GM12878 (cell line): ENCODE measurements around the gene NPDC1. TPM values are rescaled to one million over a fixed set of nuclear protein-coding genes. Genes with fewer than 3 reads are reported as not detected.
A peak's percentile ranks its signal among the peaks of the same experiment; 100 is the strongest.

Experiments
- ATAC-seq: fragments of 200-7000 bp; cut with Tn5 transposase; 3 replicates; pipeline ENCODE4 v1.9.1; 2020; ENCODE audit warnings: mild to moderate bottlenecking, moderate library complexity
- BruUV-seq: library from RNA; stranded (reverse); fragments of 400-500 nt; replicated peaks from 2 replicates; lab custom pipeline; 2021; lab: Mats Ljungman, UMichigan
- CTCF ChIA-PET: fragments of 300-600 bp; sonication (Branson Sonifier 250); formaldehyde crosslinking; extraction: SDS; loops from one replicate; lab custom pipeline; 2021; ENCODE audit warnings: inconsistent platforms; lab: Yijun Ruan, JAX
- POLR2A ChIA-PET: fragments of 350-600 bp; formaldehyde crosslinking; extraction: SDS; loops from one replicate; lab custom pipeline; 2021; ENCODE audit warnings: inconsistent platforms; lab: Charles Lee
- RAD21 ChIA-PET: fragments of 300-600 bp; sonication (Branson Sonifier 250); formaldehyde crosslinking; loops from one replicate; lab custom pipeline; 2023; ENCODE audit warnings: antibody characterized with exemption; ENCODE audit not compliant: unreplicated experiment; lab: Charles Lee
- SMC1A ChIA-PET: fragments of 300-600 bp; sonication (Branson Sonifier 250); formaldehyde crosslinking; loops from one replicate; lab custom pipeline; 2023; ENCODE audit not compliant: unreplicated experiment, uncharacterized antibody; lab: Charles Lee
- DNase-seq: peaks from one replicate; pipeline ENCODE4 v3.0.0-alpha.2; 2011; ENCODE audit warnings: low read depth, low spot score
- FAIRE-seq: peaks from 3 replicates; lab custom pipeline; 2011; peaks lifted over from hg19 to GRCh38; lab: Jason Lieb, UNC
- H2AFZ ChIP-seq: 2 replicates; pipeline ENCODE4 v1.6.0; 2011; ENCODE audit warnings: low read depth, low read length, control low read depth; ENCODE audit not compliant: control insufficient read depth
- H3K27ac ChIP-seq: 2 replicates; pipeline ENCODE4 v1.5.1; 2011; ENCODE audit warnings: control low read depth; ENCODE audit not compliant: control insufficient read depth, insufficient read depth
- H3K27me3 ChIP-seq, 2 experiments: replicated peaks in 1 of 2; 2 replicates each; pipeline versions ENCODE4 v1.6.0 to v1.6.1; 2011; ENCODE audit warnings: low read length in 1 of 2; ENCODE audit not compliant: control insufficient read depth in 2 of 2, insufficient read depth in 2 of 2
- H3K36me3 ChIP-seq, 2 experiments: 2 replicates each; pipeline ENCODE4 v1.5.1; 2011; ENCODE audit warnings: low read length in 1 of 2; ENCODE audit not compliant: control insufficient read depth in 2 of 2, insufficient read depth in 2 of 2
- H3K4me1 ChIP-seq: 2 replicates; pipeline ENCODE4 v1.6.1; 2011; ENCODE audit warnings: mild to moderate bottlenecking, low read length, moderate library complexity, mixed read lengths; ENCODE audit not compliant: control insufficient read depth, insufficient read depth
- H3K4me2 ChIP-seq: 2 replicates; pipeline ENCODE4 v1.6.0; 2011; ENCODE audit warnings: control low read depth; ENCODE audit not compliant: control insufficient read depth, insufficient read depth
- H3K4me3 ChIP-seq: fragments of 200-600 bp; sonication (generic); 2 replicates; pipeline ENCODE4 v1.5.1; 2016
- H3K79me2 ChIP-seq: 2 replicates; pipeline ENCODE4 v1.6.0; 2011; ENCODE audit warnings: low read length; ENCODE audit not compliant: control insufficient read depth, insufficient read depth
- H3K9ac ChIP-seq: 2 replicates; pipeline ENCODE4 v1.8.0; 2011; ENCODE audit warnings: low read length, control low read depth, mixed read lengths; ENCODE audit not compliant: control insufficient read depth, insufficient read depth
- H3K9me3 ChIP-seq: replicated peaks from 3 replicates; pipeline ENCODE4 v1.5.1; 2011; ENCODE audit warnings: mild to moderate bottlenecking, low read length; ENCODE audit not compliant: control insufficient read depth, insufficient read depth
- H4K20me1 ChIP-seq: 2 replicates; pipeline ENCODE4 v1.6.0; 2011; ENCODE audit not compliant: control insufficient read depth, insufficient read depth
- BACH1 ChIP-seq: fragments of 450-650 bp; IDR thresholded peaks from 2 replicates; pipeline ENCODE4 v1.6.1; 2017; ENCODE audit warnings: mild to moderate bottlenecking, borderline replicate concordance
- GATAD2B ChIP-seq: fragments of 450-650 bp; conservative IDR thresholded peaks from 2 replicates; pipeline ENCODE4 v1.6.1; 2017; ENCODE audit warnings: low read depth, mild to moderate bottlenecking, moderate library complexity
- KLF5 ChIP-seq: fragments of 450-650 bp; IDR thresholded peaks from 2 replicates; pipeline ENCODE4 v1.6.1; 2014; ENCODE audit warnings: mild to moderate bottlenecking; ENCODE audit not compliant: partially characterized antibody
- MEF2B ChIP-seq: fragments of 450-650 bp; IDR thresholded peaks from 2 replicates; pipeline ENCODE4 v1.6.1; 2018; ENCODE audit warnings: mild to moderate bottlenecking, moderate library complexity; ENCODE audit not compliant: partially characterized antibody, poor library complexity, severe bottlenecking
- MLLT1 ChIP-seq: fragments of 450-650 bp; IDR thresholded peaks from 2 replicates; pipeline ENCODE4 v1.6.1; 2016; ENCODE audit warnings: mild to moderate bottlenecking
- PAX5 ChIP-seq: IDR thresholded peaks from 2 replicates; pipeline ENCODE4 v1.6.1; 2011; ENCODE audit warnings: low read depth, low read length, borderline replicate concordance
- RBBP5 ChIP-seq: fragments of 200-600 bp; sonication (generic); conservative IDR thresholded peaks from 2 replicates; pipeline ENCODE4 v1.6.1; 2016
- SPI1 ChIP-seq: IDR thresholded peaks from 2 replicates; pipeline ENCODE4 v1.6.1; 2011; ENCODE audit warnings: low read depth, mild to moderate bottlenecking, low read length, moderate library complexity, borderline replicate concordance; ENCODE audit not compliant: insufficient read depth
- SREBF1 ChIP-seq: IDR thresholded peaks from 2 replicates; pipeline ENCODE4 v1.6.1; 2012; ENCODE audit warnings: mild to moderate bottlenecking, low read length
- ZBTB40 ChIP-seq: fragments of 450-650 bp; IDR thresholded peaks from 2 replicates; pipeline ENCODE4 v1.6.1; 2016; ENCODE audit warnings: mild to moderate bottlenecking, moderate library complexity, borderline replicate concordance
- ZNF687 ChIP-seq: fragments of 450-650 bp; IDR thresholded peaks from 2 replicates; pipeline ENCODE4 v1.6.1; 2017; ENCODE audit warnings: mild to moderate bottlenecking, moderate library complexity
- ZSCAN29 ChIP-seq: fragments of 450-650 bp; IDR thresholded peaks from 2 replicates; pipeline ENCODE4 v1.6.1; 2017; ENCODE audit warnings: mild to moderate bottlenecking, moderate library complexity
- WGBS: methylation state at CpG from one replicate; pipeline ENCODE4 v1.1.6; 2016; ENCODE audit warnings: low lambda C conversion rate; ENCODE audit not compliant: insufficient replicate concordance, insufficient coverage; ENCODE audit errors: missing lambda C conversion rate; 5-methylcytosine and 5-hydroxymethylcytosine counted together
- in situ Hi-C: fragments of 300-500 bp; cut with MboI; formaldehyde crosslinking; loops from 9 replicates; pipeline ENCODE4 v1.14.3; 2018; ENCODE audit warnings: mixed read lengths
- intact Hi-C: fragments of 100-400 bp; cut with micrococcal nuclease; formaldehyde crosslinking; loops from one replicate; pipeline ENCODE4 v1.14.2; 2022; ENCODE audit not compliant: unreplicated experiment
- polyA plus RNA-seq, 11 experiments: library from polyadenylated mRNA; depleted of rRNA in 4 of 11; unstranded in 6 of 11; stranded (reverse) in 5 of 11; fragments of >200 nt; fragmentation: Nextera tagmentation in 4 of 11; fragmentation: Illumina TruSeq in 1 of 11; extraction: Ambion mirVana in 4 of 11; extraction: Trizol in 1 of 11; gene quantifications; 1 replicate in 1 of 11; 2 replicates in 10 of 11; pipeline versions ENCODE4 v1.2.1 to v1.2.3, GENCODE V29; 2011 to 2016; ENCODE audit warnings: inconsistent platforms in 2 of 11, missing spikeins in 2 of 11, low read depth in 1 of 11
- total RNA-seq, 4 experiments: library from RNA; depleted of rRNA in 3 of 4; stranded (reverse); fragments of >200 nt in 3 of 4; fragmentation: Illumina TruSeq in 1 of 4; extraction: Trizol in 1 of 4; gene quantifications; 2 replicates each; pipeline versions ENCODE4 v1.2.1 to v1.2.3, GENCODE V29; 2013 to 2021

NPDC1 gene
- total and polyA plus RNA-seq, 10 of the 15 experiments (the other 5 are each of a cell fraction or from before 2014, with no cell fraction given): 0.04 to 1.7 (median 0.77) TPM; not detected in 2

- TF ChIP-seq SREBF1 (no peak), ZNF687 (no peak), MLLT1 (no peak), ZSCAN29 (no peak)
Observed at GRCh38 chr9:137088121-137088520, 42.1 kb upstream of the NPDC1 start (continued).

GRCh38 chr9:137087409-137087925 is 41.5 kb upstream of the NPDC1 start:
- H3K4me1 ChIP-seq: peaks cover 29% of the 10 kb centered on the region
- no TSS peak for BruUV-seq
- ATAC-seq (peak; percentile 3), FAIRE-seq (peak; percentile 23), DNase-seq (no peak)
- in situ Hi-C loops: no loop called here
- intact Hi-C loops: no loop called here
- H4K20me1 ChIP-seq: no peaks in the 10 kb centered on the region
- ChIA-PET POLR2A (interaction anchor here (0.6 to 2.7 kb wide), 15 partner anchors 8 to 326 kb away, joined by 3 to 38 read pairs (median 7); partner anchors contain the start of genes NDOR1, RNF208, SAPCD2 and TMEM203), CTCF (interaction anchor here (0.7 to 5.0 kb wide), 11 partner anchors 8 to 149 kb away, joined by 3 to 80 read pairs (median 6); partner anchors contain the start of gene SAPCD2), SMC1A (interaction anchor here (0.9 to 2.8 kb wide), 5 partner anchors 8 to 64 kb away, joined by 3 to 30 read pairs (median 11); partner anchors contain the start of genes SAPCD2 and UAP1L1), RAD21 (interaction anchor here (0.7 to 2.7 kb wide), 10 partner anchors 9 to 149 kb away, joined by 3 to 32 read pairs (median 6); partner anchors contain the start of genes DPP7, SAPCD2 and UAP1L1)
- peak overlapping the region; percentile 96 for H3K4me2 ChIP-seq
- peaks cover 10% of the 10 kb centered on the region for H3K79me2 ChIP-seq
- no peaks in the 10 kb centered on the region for H3K27me3 ChIP-seq
- 15% methylated on average over 22 of the region's 22 CpGs for WGBS
- peak overlapping the region; percentile 80 for H3K27ac ChIP-seq
- peak overlapping the region; percentile 83 for H2AFZ ChIP-seq
- H3K9me3 ChIP-seq: no peaks in the 10 kb centered on the region
- peaks cover 0 to 3% of the 10 kb centered on the region in 2 experiments; a peak in 1 of 4 replicates for H3K36me3 ChIP-seq
- H3K4me3 ChIP-seq: peak overlapping the region; percentile 73
- peak overlapping the region; percentile 87 for H3K9ac ChIP-seq
- TF ChIP-seq BACH1 (no peak), MEF2B (no peak), RBBP5 (no peak), SPI1 (no peak), KLF5 (no peak), ZBTB40 (peak; percentile 74), GATAD2B (peak; percentile 60), PAX5 (no peak)
